Liver (tissue), 9 donors: ENCODE measurements around the gene TMEM222. TPM values are rescaled to one million over a fixed set of nuclear protein-coding genes. Genes with fewer than 3 reads are reported as not detected.

ENCODE experiments used
- DNase-seq: peaks from one replicate; pipeline ENCODE4 v3.0.0-alpha.2; 2017; ENCODE audit warnings: low spot score
- H3K27ac ChIP-seq, 2 donors: one replicate each; pipeline ENCODE4 v1.7.0; 2013; ENCODE audit warnings: inconsistent platforms in 2 of 2, low read length in 2 of 2, control low read depth in 1 of 2, low read depth in 1 of 2, mild to moderate bottlenecking in 1 of 2
- H3K27me3 ChIP-seq, 4 donors: one replicate each; pipeline versions ENCODE4 v1.6.1 to v1.7.0; 2013; ENCODE audit warnings: low read length in 3 of 4, inconsistent platforms in 1 of 4, mild to moderate bottlenecking in 1 of 4, moderate library complexity in 1 of 4; ENCODE audit not compliant: control insufficient read depth in 4 of 4, insufficient read depth in 4 of 4
- H3K36me3 ChIP-seq, 4 donors: one replicate each; pipeline versions ENCODE4 v1.6.1 to v1.7.0; 2013; ENCODE audit warnings: low read length in 3 of 4, mild to moderate bottlenecking in 3 of 4, low read depth in 1 of 4, moderate library complexity in 1 of 4; ENCODE audit not compliant: control insufficient read depth in 4 of 4, insufficient read depth in 3 of 4
- H3K4me1 ChIP-seq, 4 donors: one replicate each; pipeline versions ENCODE4 v1.6.1 to v1.7.0; 2013; ENCODE audit warnings: low read length in 3 of 4, mild to moderate bottlenecking in 3 of 4, moderate library complexity in 1 of 4; ENCODE audit not compliant: control insufficient read depth in 4 of 4, insufficient read depth in 4 of 4
- H3K4me3 ChIP-seq, 3 donors: one replicate each; pipeline versions ENCODE4 v1.6.1 to v1.7.0; 2013; ENCODE audit warnings: low read length in 3 of 3, control low read depth in 1 of 3, low read depth in 1 of 3, mild to moderate bottlenecking in 1 of 3
- H3K9ac ChIP-seq, 2 donors: one replicate each; pipeline ENCODE4 v1.7.0; 2013; ENCODE audit warnings: low read length in 2 of 2, mild to moderate bottlenecking in 2 of 2, moderate library complexity in 2 of 2, control low read depth in 1 of 2, low read depth in 1 of 2
- H3K9me3 ChIP-seq, 4 donors: one replicate each; pipeline versions ENCODE4 v1.6.1 to v1.7.0; 2013; ENCODE audit warnings: low read length in 3 of 4; ENCODE audit not compliant: control insufficient read depth in 4 of 4
- ATF3 ChIP-seq: IDR thresholded peaks from 2 replicates; pipeline ENCODE4 v1.6.1; 2016; ENCODE audit warnings: antibody characterized with exemption
- FOXA1 ChIP-seq: IDR thresholded peaks from 2 replicates; pipeline ENCODE4 v1.6.1; 2016; ENCODE audit warnings: antibody characterized with exemption
- FOXA2 ChIP-seq: IDR thresholded peaks from 2 replicates; pipeline ENCODE4 v1.6.1; 2016; ENCODE audit warnings: antibody characterized with exemption
- GABPA ChIP-seq, 2 donors: IDR thresholded peaks in 1 of 2; conservative IDR thresholded peaks in 1 of 2; 2 replicates each; pipeline ENCODE4 v1.6.1; 2016; ENCODE audit warnings: antibody characterized with exemption in 2 of 2, mild to moderate bottlenecking in 1 of 2, moderate library complexity in 1 of 2
- HNF4G ChIP-seq: IDR thresholded peaks from 2 replicates; pipeline ENCODE4 v1.6.1; 2016; ENCODE audit warnings: antibody characterized with exemption
- JUND ChIP-seq, 2 donors: IDR thresholded peaks; 2 replicates each; pipeline ENCODE4 v1.6.1; 2016; ENCODE audit warnings: antibody characterized with exemption in 2 of 2
- MAX ChIP-seq: IDR thresholded peaks from 2 replicates; pipeline ENCODE4 v1.6.1; 2016; ENCODE audit warnings: antibody characterized with exemption
- NR2F2 ChIP-seq: IDR thresholded peaks from 2 replicates; pipeline ENCODE4 v1.6.1; 2016; ENCODE audit warnings: antibody characterized with exemption
- RAD21 ChIP-seq, 2 donors: IDR thresholded peaks; 2 replicates each; pipeline ENCODE4 v1.6.1; 2016; ENCODE audit warnings: antibody characterized with exemption in 2 of 2, mild to moderate bottlenecking in 2 of 2
- RXRA ChIP-seq, 2 donors: IDR thresholded peaks; 2 replicates each; pipeline ENCODE4 v1.6.1; 2017 to 2018; ENCODE audit warnings: antibody characterized with exemption in 2 of 2, mild to moderate bottlenecking in 1 of 2
- SP1 ChIP-seq: IDR thresholded peaks from 2 replicates; pipeline ENCODE4 v1.6.1; 2018; ENCODE audit warnings: antibody characterized with exemption, mild to moderate bottlenecking
- TAF1 ChIP-seq: conservative IDR thresholded peaks from 2 replicates; pipeline ENCODE4 v1.6.1; 2016; ENCODE audit warnings: antibody characterized with exemption, mild to moderate bottlenecking
- YY1 ChIP-seq: IDR thresholded peaks from 2 replicates; pipeline ENCODE4 v1.6.1; 2016; ENCODE audit warnings: antibody characterized with exemption, mild to moderate bottlenecking
- WGBS: extraction: QIAGEN DNeasy Blood & Tissue Kit; methylation state at CpG from one replicate; pipeline ENCODE4 v1.1.7; 2013; 5-methylcytosine and 5-hydroxymethylcytosine counted together
- polyA plus RNA-seq, 2 donors: library from polyadenylated mRNA; stranded (reverse) in 1 of 2; unstranded in 1 of 2; fragments of 200-250 nt in 1 of 2; fragments of >200 nt in 1 of 2; fragmentation: Nextera tagmentation in 1 of 2; extraction: Ambion mirVana in 1 of 2; gene quantifications; one replicate each; pipeline versions ENCODE4 v1.2.1 to v1.2.3, GENCODE V29; 2013 to 2015
- total RNA-seq, 2 donors: library from RNA; depleted of rRNA; stranded (reverse); fragments of >200 nt; gene quantifications; one replicate each; pipeline ENCODE4 v1.2.3, GENCODE V29; 2014
- TF ChIP-seq, protein P1 (sequence below): IDR thresholded peaks from 2 replicates; pipeline ENCODE4 v1.6.1; 2016; ENCODE audit warnings: antibody characterized with exemption, mild to moderate bottlenecking
- TF ChIP-seq, protein P2 (sequence below): fragments of 150-350 bp; IDR thresholded peaks from 2 replicates; pipeline ENCODE4 v1.5.1; 2017; ENCODE audit warnings: improper control_type of control experiment, low read depth, low read length; ENCODE audit not compliant: missing input control
- TF ChIP-seq, protein P3 (sequence below): IDR thresholded peaks from 2 replicates; pipeline ENCODE4 v1.6.1; 2016; ENCODE audit warnings: antibody characterized with exemption
- donor health status: healthy.
- donor health status: healthy.
- donor health status: healthy.
- donor health status: healthy.
- donor health status: healthy.

The TMEM222 gene
- total and polyA plus RNA-seq, 4 donors: 14.7 to 32.9 (median 21.8) TPM

DNA sequence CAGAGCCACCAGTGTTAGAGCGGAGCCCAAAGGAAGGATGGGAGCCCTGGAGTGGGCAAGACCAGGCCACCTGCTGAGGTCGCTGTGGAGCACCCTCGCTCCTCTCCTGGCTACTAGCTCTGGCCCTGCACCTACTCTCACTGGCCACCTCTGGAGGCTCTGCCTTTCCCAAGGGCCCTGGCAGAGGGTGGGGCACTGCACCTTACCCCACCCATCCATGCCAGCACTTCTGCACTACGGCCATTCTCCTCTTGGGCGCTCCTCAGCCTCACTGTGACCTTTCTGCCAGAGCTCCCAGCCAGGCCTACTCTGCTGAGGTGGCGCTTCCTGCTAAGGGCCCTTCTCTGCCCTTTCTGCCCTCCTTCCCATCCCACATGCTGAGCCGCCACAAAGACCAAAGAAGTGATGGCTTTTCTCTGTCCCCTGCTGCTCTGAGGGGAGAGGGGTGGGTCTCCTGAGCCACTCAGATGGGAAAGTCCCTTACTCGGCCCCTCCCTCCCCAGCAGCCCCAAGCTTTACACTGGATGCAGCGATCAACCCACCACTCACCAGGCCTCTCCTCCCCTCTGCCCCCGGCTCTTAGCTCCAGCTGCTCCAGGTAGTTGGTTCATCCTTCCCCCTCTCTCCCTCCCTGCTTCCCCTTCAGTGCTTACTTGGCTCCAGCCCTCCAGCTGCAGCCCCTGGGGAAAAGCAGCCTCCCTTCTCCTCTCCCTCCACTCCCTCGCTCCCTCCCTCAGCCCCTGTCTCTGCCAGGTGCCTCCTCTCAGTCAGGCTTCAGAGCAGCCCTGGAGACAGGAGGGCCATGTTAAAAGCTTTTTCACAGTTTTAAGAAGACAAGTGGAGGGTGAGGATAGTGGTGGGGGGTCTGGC lies 14.8 kb upstream of the TMEM222 start:
- H3K27me3 ChIP-seq: no peaks in the 10 kb centered on the region
- H3K9me3 ChIP-seq: no peaks in the 10 kb centered on the region
- H3K4me1 ChIP-seq: no peaks in the 10 kb centered on the region
- TF ChIP-seq MAX (no peak), GABPA (IDR thresholded peaks at IDR 0.05 in 1 of 2, conservative IDR thresholded peaks at IDR 0.05 in 1 of 2) (no peak), TAF1 (no peak), SP1 (no peak), FOXA2 (no peak), YY1 (no peak), JUND (IDR thresholded peaks at IDR 0.05) (no peak), FOXA1 (no peak), RXRA (IDR thresholded peaks at IDR 0.05) (no peak), RAD21 (IDR thresholded peaks at IDR 0.05) (no peak), ATF3 (no peak)
- TF ChIP-seq, protein P1, sequence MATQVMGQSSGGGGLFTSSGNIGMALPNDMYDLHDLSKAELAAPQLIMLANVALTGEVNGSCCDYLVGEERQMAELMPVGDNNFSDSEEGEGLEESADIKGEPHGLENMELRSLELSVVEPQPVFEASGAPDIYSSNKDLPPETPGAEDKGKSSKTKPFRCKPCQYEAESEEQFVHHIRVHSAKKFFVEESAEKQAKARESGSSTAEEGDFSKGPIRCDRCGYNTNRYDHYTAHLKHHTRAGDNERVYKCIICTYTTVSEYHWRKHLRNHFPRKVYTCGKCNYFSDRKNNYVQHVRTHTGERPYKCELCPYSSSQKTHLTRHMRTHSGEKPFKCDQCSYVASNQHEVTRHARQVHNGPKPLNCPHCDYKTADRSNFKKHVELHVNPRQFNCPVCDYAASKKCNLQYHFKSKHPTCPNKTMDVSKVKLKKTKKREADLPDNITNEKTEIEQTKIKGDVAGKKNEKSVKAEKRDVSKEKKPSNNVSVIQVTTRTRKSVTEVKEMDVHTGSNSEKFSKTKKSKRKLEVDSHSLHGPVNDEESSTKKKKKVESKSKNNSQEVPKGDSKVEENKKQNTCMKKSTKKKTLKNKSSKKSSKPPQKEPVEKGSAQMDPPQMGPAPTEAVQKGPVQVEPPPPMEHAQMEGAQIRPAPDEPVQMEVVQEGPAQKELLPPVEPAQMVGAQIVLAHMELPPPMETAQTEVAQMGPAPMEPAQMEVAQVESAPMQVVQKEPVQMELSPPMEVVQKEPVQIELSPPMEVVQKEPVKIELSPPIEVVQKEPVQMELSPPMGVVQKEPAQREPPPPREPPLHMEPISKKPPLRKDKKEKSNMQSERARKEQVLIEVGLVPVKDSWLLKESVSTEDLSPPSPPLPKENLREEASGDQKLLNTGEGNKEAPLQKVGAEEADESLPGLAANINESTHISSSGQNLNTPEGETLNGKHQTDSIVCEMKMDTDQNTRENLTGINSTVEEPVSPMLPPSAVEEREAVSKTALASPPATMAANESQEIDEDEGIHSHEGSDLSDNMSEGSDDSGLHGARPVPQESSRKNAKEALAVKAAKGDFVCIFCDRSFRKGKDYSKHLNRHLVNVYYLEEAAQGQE: no peak
- TF ChIP-seq, protein P2, sequence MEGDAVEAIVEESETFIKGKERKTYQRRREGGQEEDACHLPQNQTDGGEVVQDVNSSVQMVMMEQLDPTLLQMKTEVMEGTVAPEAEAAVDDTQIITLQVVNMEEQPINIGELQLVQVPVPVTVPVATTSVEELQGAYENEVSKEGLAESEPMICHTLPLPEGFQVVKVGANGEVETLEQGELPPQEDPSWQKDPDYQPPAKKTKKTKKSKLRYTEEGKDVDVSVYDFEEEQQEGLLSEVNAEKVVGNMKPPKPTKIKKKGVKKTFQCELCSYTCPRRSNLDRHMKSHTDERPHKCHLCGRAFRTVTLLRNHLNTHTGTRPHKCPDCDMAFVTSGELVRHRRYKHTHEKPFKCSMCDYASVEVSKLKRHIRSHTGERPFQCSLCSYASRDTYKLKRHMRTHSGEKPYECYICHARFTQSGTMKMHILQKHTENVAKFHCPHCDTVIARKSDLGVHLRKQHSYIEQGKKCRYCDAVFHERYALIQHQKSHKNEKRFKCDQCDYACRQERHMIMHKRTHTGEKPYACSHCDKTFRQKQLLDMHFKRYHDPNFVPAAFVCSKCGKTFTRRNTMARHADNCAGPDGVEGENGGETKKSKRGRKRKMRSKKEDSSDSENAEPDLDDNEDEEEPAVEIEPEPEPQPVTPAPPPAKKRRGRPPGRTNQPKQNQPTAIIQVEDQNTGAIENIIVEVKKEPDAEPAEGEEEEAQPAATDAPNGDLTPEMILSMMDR: no peak
- H3K27ac ChIP-seq: no peak overlapping the region
- H3K4me3 ChIP-seq: no peak overlapping the region
- H3K36me3 ChIP-seq: peaks cover under 1 to 29% (median 7%) of the 10 kb centered on the region in 4 donors
- no peak for DNase-seq
- no peak overlapping the region for H3K9ac ChIP-seq
- 90% methylated on average over 11 of the region's 11 CpGs for WGBS

- Histone ChIP-seq H3K27ac (no peak overlapping the region), H3K27me3 (no peaks in the 10 kb centered on the region), H3K4me3 (no peak overlapping the region), H3K9ac (no peak overlapping the region), H3K9me3 (no peaks in the 10 kb centered on the region), H3K4me1 (no peaks in the 10 kb centered on the region), H3K36me3 (peaks cover 0 to 29% (median 6%) of the 10 kb centered on the region in 4 donors)
- no peak for DNase-seq
- WGBS: 95% methylated on average over 6 of the region's 6 CpGs
- TF ChIP-seq, protein P2: no peak
- TF ChIP-seq SP1 (no peak), NR2F2 (no peak), RAD21 (IDR thresholded peaks at IDR 0.05) (no peak), HNF4G (no peak), FOXA2 (no peak), JUND (IDR thresholded peaks at IDR 0.05) (no peak)
- TF ChIP-seq, protein P3, sequence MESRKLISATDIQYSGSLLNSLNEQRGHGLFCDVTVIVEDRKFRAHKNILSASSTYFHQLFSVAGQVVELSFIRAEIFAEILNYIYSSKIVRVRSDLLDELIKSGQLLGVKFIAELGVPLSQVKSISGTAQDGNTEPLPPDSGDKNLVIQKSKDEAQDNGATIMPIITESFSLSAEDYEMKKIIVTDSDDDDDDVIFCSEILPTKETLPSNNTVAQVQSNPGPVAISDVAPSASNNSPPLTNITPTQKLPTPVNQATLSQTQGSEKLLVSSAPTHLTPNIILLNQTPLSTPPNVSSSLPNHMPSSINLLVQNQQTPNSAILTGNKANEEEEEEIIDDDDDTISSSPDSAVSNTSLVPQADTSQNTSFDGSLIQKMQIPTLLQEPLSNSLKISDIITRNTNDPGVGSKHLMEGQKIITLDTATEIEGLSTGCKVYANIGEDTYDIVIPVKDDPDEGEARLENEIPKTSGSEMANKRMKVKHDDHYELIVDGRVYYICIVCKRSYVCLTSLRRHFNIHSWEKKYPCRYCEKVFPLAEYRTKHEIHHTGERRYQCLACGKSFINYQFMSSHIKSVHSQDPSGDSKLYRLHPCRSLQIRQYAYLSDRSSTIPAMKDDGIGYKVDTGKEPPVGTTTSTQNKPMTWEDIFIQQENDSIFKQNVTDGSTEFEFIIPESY: no peak
These were observed 13.9 kb upstream of the TMEM222 start for GRCh38 chr1:27307874-27308598.
